CD14-positive monocyte (primary cell): ENCODE results near the gene CTNNA3. TPM values are rescaled to one million over a fixed set of nuclear protein-coding genes. Genes with fewer than 3 reads are reported as not detected.

Experiments
- DNase-seq, 3 donors: peaks; one replicate each; pipeline ENCODE4 v3.0.0-alpha.2; 2011 to 2022
- H2AFZ ChIP-seq: 2 replicates; pipeline ENCODE4 v1.6.0; 2012; ENCODE audit warnings: mild to moderate bottlenecking, low read depth, low read length, inconsistent platforms; ENCODE audit not compliant: insufficient read depth, poor library complexity, severe bottlenecking
- H3K27ac ChIP-seq, 2 donors: 1 replicate in 1 of 2; 2 replicates in 1 of 2; pipeline ENCODE4 v1.5.1; 2012 to 2013; ENCODE audit warnings: low read length in 2 of 2, control low read depth in 1 of 2, inconsistent platforms in 1 of 2, low read depth in 1 of 2, mild to moderate bottlenecking in 1 of 2
- H3K27me3 ChIP-seq, 2 donors: one replicate each; pipeline versions ENCODE4 v1.6.0 to v1.6.1; 2011 to 2013; ENCODE audit warnings: low read length in 2 of 2; ENCODE audit not compliant: control insufficient read depth in 2 of 2, insufficient read depth in 2 of 2
- H3K36me3 ChIP-seq, 2 donors: replicated peaks in 1 of 2; 1 replicate in 1 of 2; 2 replicates in 1 of 2; pipeline versions ENCODE4 v1.5.1 to v1.6.1; 2012 to 2013; ENCODE audit warnings: low read length in 2 of 2, control low read depth in 1 of 2, inconsistent platforms in 1 of 2, mild to moderate bottlenecking in 1 of 2; ENCODE audit not compliant: insufficient read depth in 2 of 2, control insufficient read depth in 1 of 2
- H3K4me1 ChIP-seq, 2 donors: 1 replicate in 1 of 2; 2 replicates in 1 of 2; pipeline versions ENCODE4 v1.5.1 to v1.6.1; 2012 to 2013; ENCODE audit warnings: low read length in 2 of 2, control low read depth in 1 of 2, inconsistent platforms in 1 of 2, mild to moderate bottlenecking in 1 of 2, moderate library complexity in 1 of 2; ENCODE audit not compliant: insufficient read depth in 2 of 2, control insufficient read depth in 1 of 2
- H3K4me2 ChIP-seq: replicated peaks from 2 replicates; pipeline ENCODE3; 2012; ENCODE audit warnings: low read length, moderate library complexity, mild to moderate bottlenecking; ENCODE audit not compliant: poor library complexity, severe bottlenecking; ENCODE audit errors: extremely low read depth
- H3K4me3 ChIP-seq, 3 experiments: fragments of 200-600 bp in 1 of 3; sonication (generic) in 1 of 3; replicated peaks in 1 of 3; 1 replicate in 2 of 3; 2 replicates in 1 of 3; pipeline ENCODE4 v1.5.1; 2011 to 2013; ENCODE audit warnings: low read length in 3 of 3, mild to moderate bottlenecking in 3 of 3, control low read depth in 2 of 3, low read depth in 2 of 3, inconsistent platforms in 1 of 3, moderate library complexity in 1 of 3
- H3K79me2 ChIP-seq: 2 replicates; pipeline ENCODE4 v1.6.0; 2012; ENCODE audit warnings: mild to moderate bottlenecking, control low read depth, inconsistent platforms, low read length, moderate library complexity; ENCODE audit not compliant: insufficient read depth
- H3K9ac ChIP-seq: 2 replicates; pipeline ENCODE4 v1.6.0; 2017; ENCODE audit warnings: low read length, mild to moderate bottlenecking; ENCODE audit not compliant: insufficient read depth, poor library complexity, severe bottlenecking
- H3K9me3 ChIP-seq, 2 donors: replicated peaks in 1 of 2; 1 replicate in 1 of 2; 2 replicates in 1 of 2; pipeline versions ENCODE4 v1.5.1 to v1.6.1; 2012 to 2013; ENCODE audit warnings: low read length in 2 of 2, control low read depth in 1 of 2; ENCODE audit not compliant: control insufficient read depth in 1 of 2, insufficient read depth in 1 of 2
- H4K20me1 ChIP-seq: 2 replicates; pipeline ENCODE4 v1.6.0; 2012; ENCODE audit warnings: mild to moderate bottlenecking, low read length, control low read depth, moderate library complexity; ENCODE audit not compliant: insufficient read depth
- H3K27ac Mint-ChIP-seq, 7 donors: one replicate each; pipeline ENCODE4 v1.8.0; 2020; ENCODE audit warnings: mild to moderate bottlenecking in 7 of 7, mixed read lengths in 7 of 7, moderate library complexity in 6 of 7, inconsistent platforms in 2 of 7
- H3K27me3 Mint-ChIP-seq, 3 donors: one replicate each; pipeline ENCODE4 v1.8.0; 2021 to 2022; ENCODE audit warnings: low read depth in 3 of 3, mild to moderate bottlenecking in 3 of 3, mixed read lengths in 3 of 3, moderate library complexity in 3 of 3, inconsistent platforms in 1 of 3
- H3K36me3 Mint-ChIP-seq, 2 donors: one replicate each; pipeline ENCODE4 v1.8.0; 2020; ENCODE audit warnings: mixed read lengths in 2 of 2, inconsistent platforms in 1 of 2, mild to moderate bottlenecking in 1 of 2
- H3K4me1 Mint-ChIP-seq: one replicate; pipeline ENCODE4 v1.8.0; 2020; ENCODE audit warnings: mild to moderate bottlenecking, mixed read lengths
- H3K4me3 Mint-ChIP-seq, 2 donors: one replicate each; pipeline ENCODE4 v1.8.0; 2020; ENCODE audit warnings: mild to moderate bottlenecking in 2 of 2, mixed read lengths in 2 of 2, moderate library complexity in 1 of 2
- H3K9me3 Mint-ChIP-seq, 7 donors: one replicate each; pipeline ENCODE4 v1.8.0; 2020 to 2022; ENCODE audit warnings: mixed read lengths in 7 of 7, mild to moderate bottlenecking in 6 of 7, moderate library complexity in 6 of 7, inconsistent platforms in 2 of 7
- WGBS: methylation state at CpG from one replicate; pipeline ENCODE4 v1.1.5; 2013; ENCODE audit warnings: missing lambda C conversion rate; ENCODE audit not compliant: insufficient coverage; 5-methylcytosine and 5-hydroxymethylcytosine counted together
- intact Hi-C, 2 donors: fragments of 100-400 bp; cut with micrococcal nuclease; formaldehyde crosslinking; loops; one replicate each; pipeline versions ENCODE4 v1.15.0 to v1.15.1; 2023
- polyA plus RNA-seq, 3 donors: library from polyadenylated mRNA; depleted of rRNA in 1 of 3; unstranded in 2 of 3; stranded (reverse) in 1 of 3; fragments of 300-500 nt in 2 of 3; fragments of >200 nt in 1 of 3; fragmentation: Illumina TruSeq in 2 of 3; gene quantifications; 1 replicate in 2 of 3; 2 replicates in 1 of 3; pipeline ENCODE4 v1.2.3, GENCODE V29; 2012 to 2021
- TF ChIP-seq, protein P1 (sequence below): fragments of 200-600 bp; IDR thresholded peaks from one replicate; pipeline ENCODE4 v1.8.0; 2022; ENCODE audit warnings: antibody characterized with exemption, mild to moderate bottlenecking

CTNNA3 gene
- polyA plus RNA-seq, 3 donors = not detected

DNA sequence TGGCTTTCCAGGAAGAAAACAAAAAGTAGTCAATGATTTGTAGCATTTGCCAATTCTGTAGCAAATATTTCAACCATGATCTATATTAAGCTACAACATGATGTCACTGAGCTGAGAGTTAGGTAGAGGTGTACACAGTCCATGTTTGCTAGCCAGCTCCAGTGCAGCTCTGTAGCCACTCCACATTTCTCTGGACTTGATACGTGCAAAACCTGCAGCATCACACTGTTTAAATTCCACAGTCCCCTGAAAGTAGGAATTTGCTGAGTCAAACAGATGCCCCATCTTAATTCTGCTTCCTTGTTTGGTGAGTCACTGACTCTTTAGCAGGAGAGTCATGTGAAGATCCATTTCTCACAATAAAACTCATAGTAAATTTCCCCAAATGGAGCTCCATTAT lies 859.9 kb downstream of the CTNNA3 start:
- H2AFZ ChIP-seq = no peak overlapping the region
- Mint-ChIP-seq H3K36me3 (no peaks in the 10 kb centered on the region), H3K9me3 (peaks cover 0 to 8% (median 1%) of the 10 kb centered on the region in 7 donors), H3K27ac (no peak overlapping the region), H3K27me3 (no peaks in the 10 kb centered on the region), H3K4me1 (no peaks in the 10 kb centered on the region), H3K4me3 (no peak overlapping the region)
- no peaks in the 10 kb centered on the region for H3K36me3 ChIP-seq
- 43% methylated on average over 1 of the region's 1 CpG for WGBS
- H3K9ac ChIP-seq = no peak overlapping the region
- H3K4me3 ChIP-seq = no peak overlapping the region
- H3K27me3 ChIP-seq = no peaks in the 10 kb centered on the region
- H3K9me3 ChIP-seq = no peaks in the 10 kb centered on the region
- TF ChIP-seq, protein P1, sequence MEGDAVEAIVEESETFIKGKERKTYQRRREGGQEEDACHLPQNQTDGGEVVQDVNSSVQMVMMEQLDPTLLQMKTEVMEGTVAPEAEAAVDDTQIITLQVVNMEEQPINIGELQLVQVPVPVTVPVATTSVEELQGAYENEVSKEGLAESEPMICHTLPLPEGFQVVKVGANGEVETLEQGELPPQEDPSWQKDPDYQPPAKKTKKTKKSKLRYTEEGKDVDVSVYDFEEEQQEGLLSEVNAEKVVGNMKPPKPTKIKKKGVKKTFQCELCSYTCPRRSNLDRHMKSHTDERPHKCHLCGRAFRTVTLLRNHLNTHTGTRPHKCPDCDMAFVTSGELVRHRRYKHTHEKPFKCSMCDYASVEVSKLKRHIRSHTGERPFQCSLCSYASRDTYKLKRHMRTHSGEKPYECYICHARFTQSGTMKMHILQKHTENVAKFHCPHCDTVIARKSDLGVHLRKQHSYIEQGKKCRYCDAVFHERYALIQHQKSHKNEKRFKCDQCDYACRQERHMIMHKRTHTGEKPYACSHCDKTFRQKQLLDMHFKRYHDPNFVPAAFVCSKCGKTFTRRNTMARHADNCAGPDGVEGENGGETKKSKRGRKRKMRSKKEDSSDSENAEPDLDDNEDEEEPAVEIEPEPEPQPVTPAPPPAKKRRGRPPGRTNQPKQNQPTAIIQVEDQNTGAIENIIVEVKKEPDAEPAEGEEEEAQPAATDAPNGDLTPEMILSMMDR = no peak
- no peak for DNase-seq
- no peaks in the 10 kb centered on the region for H3K79me2 ChIP-seq
- intact Hi-C loops = no loop called here
- H3K4me2 ChIP-seq = no peak overlapping the region
- H3K4me1 ChIP-seq = no peaks in the 10 kb centered on the region
- H3K27ac ChIP-seq = no peak overlapping the region
- H4K20me1 ChIP-seq = no peaks in the 10 kb centered on the region

DNA sequence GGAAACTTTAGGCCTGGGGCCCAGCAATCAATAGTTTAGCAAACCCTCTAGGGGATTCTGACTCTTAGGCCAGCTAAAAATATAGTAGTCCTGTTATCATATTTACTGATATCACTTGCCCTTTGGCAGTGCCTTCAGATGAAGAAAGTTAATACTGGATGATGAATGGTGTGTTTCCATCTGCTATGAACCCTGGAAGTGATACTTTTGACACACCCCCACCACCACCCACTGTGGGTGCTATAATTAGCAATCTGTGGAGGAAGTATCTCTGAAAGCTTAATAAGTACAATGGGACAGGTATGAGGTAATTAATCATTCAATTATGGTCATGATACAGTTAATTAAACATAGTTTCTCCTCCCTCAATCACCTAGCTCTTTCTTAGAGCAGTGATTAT lies 860.6 kb downstream of the CTNNA3 start:
- Histone ChIP-seq H3K79me2 (no peaks in the 10 kb centered on the region), H3K4me3 (no peak overlapping the region), H3K36me3 (no peaks in the 10 kb centered on the region), H3K9ac (no peak overlapping the region), H3K4me2 (no peak overlapping the region), H3K4me1 (no peaks in the 10 kb centered on the region), H2AFZ (no peak overlapping the region), H3K27me3 (no peaks in the 10 kb centered on the region), H3K9me3 (no peaks in the 10 kb centered on the region), H3K27ac (no peak overlapping the region), H4K20me1 (no peaks in the 10 kb centered on the region)
- H3K4me1 Mint-ChIP-seq = no peaks in the 10 kb centered on the region
- intact Hi-C loops = no loop called here
- DNase-seq = no peak
- no peak overlapping the region for H3K27ac Mint-ChIP-seq
- peaks cover 0 to 1% (median 0%) of the 10 kb centered on the region in 3 donors for H3K27me3 Mint-ChIP-seq
- H3K36me3 Mint-ChIP-seq = no peaks in the 10 kb centered on the region
- no peak overlapping the region for H3K4me3 Mint-ChIP-seq
- H3K9me3 Mint-ChIP-seq = peaks cover 1 to 8% (median 3%) of the 10 kb centered on the region in 7 donors
- TF ChIP-seq, protein P1 = no peak
